Choroid plexus epithelial cell (primary cell): ENCODE data around the gene CENPQ.

Source experiments
- DNase-seq: peaks from one replicate; pipeline ENCODE4 v3.0.0-alpha.2; 2010; ENCODE audit warnings: low read depth
- H3K4me3 ChIP-seq: 2 replicates; pipeline ENCODE4 v1.5.1; 2011; ENCODE audit warnings: low read depth, mild to moderate bottlenecking, control low read depth, low read length, moderate library complexity
- CTCF ChIP-seq: conservative IDR thresholded peaks from 2 replicates; pipeline ENCODE4 v1.5.1; 2011; ENCODE audit warnings: low read depth, mild to moderate bottlenecking, control low read depth, inconsistent platforms, low read length, moderate library complexity

Gene CENPQ

GRCh38 chr6:49462927-49463611, at the start of gene CENPQ, which contains the start of gene MMUT:
Gene CENPQ (plus strand): TSS chr6:49463370. CDS start chr6:49470177, 6,807 bp downstream.
Gene MMUT (minus strand): TSS chr6:49463253. CDS start chr6:49459466, 3,787 bp downstream.
- DNase-seq = peak; percentile 95
- peak within 1 kb of the TSS; percentile 83 for H3K4me3 ChIP-seq
- no peak for TF ChIP-seq CTCF

- no peak for TF ChIP-seq CTCF
- H3K4me3 ChIP-seq = no peak overlapping the region
- no peak for DNase-seq
These were observed 47.8 kb upstream of the CENPQ start for GRCh38 chr6:49415358-49415757.

GRCh38 chr6:49416195-49416594, 47.0 kb upstream of the CENPQ start:
- no peak for TF ChIP-seq CTCF
- H3K4me3 ChIP-seq = no peak overlapping the region
- DNase-seq = no peak

GRCh38 chr6:49423817-49424216, 39.4 kb upstream of the CENPQ start:
- TF ChIP-seq CTCF = no peak
- H3K4me3 ChIP-seq = no peak overlapping the region
- peak; percentile 33 for DNase-seq

GRCh38 chr6:49430187-49430586, 33.0 kb upstream of the CENPQ start:
- no peak overlapping the region for H3K4me3 ChIP-seq
- no peak for TF ChIP-seq CTCF
- peak; percentile 42 for DNase-seq

- no peak for TF ChIP-seq CTCF
- DNase-seq = peak; percentile 59
- H3K4me3 ChIP-seq = no peak overlapping the region
These were observed 32.3 kb upstream of the CENPQ start for GRCh38 chr6:49430866-49431265.

GRCh38 chr6:49453221-49453620, 9.9 kb upstream of the CENPQ start:
- no peak overlapping the region for H3K4me3 ChIP-seq
- peak; percentile 39 for TF ChIP-seq CTCF
- DNase-seq = peak; percentile 38
